Measurements from ENCODE around the gene ATRAID. TPM values are rescaled to one million over a fixed set of nuclear protein-coding genes. Genes with fewer than 3 reads are reported as not detected.

Gene ATRAID
- total and polyA plus RNA-seq, 2 of the 8 experiments (the other 6 are each of a cell fraction or from before 2014, with no cell fraction given) = 109 to 280 TPM

DNA sequence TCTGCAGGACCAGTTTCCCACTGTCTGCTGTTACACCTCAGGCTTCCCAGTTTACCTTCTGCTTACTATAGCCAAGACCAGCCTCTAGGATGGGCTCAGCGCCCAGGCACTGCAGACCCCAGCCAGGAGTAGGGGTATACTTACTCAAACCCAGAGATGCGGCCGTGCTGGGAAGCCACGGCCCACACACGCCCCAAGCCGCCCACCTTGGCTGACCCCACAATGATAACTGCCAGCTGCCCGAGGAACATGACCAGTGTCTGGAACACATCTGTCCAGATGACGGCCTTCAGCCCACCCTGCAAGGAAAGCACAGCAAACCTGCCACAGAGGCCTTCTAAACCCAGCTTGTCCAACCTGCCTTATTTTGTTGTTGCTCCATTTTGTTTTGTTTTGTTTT lies 6.6 kb upstream of the ATRAID start:
- Histone ChIP-seq H3K18ac (ENCODE audit: extremely low read depth, low read length) (no peak overlapping the region), H3K9ac (replicated peaks in 1 of 4; ENCODE audit: extremely low read depth in 1 of 4, low read depth in 3 of 4, low read length in 3 of 4) (no peak overlapping the region), H3K36me3 (ENCODE audit: control insufficient read depth in 2 of 4, insufficient read depth in 4 of 4, low read length in 3 of 4) (peaks cover 57 to 91% (median 79%) of the 10 kb centered on the region in 4 experiments), H2BK20ac (ENCODE audit: low read length) (no peak overlapping the region), H4K5ac (ENCODE audit: insufficient read length, low read depth, low read length) (no peak overlapping the region), H3K79me1 (ENCODE audit: low read depth, low read length) (no peaks in the 10 kb centered on the region), H2AFZ (ENCODE audit: low read length) (no peak overlapping the region), H2BK120ac (replicated peaks; ENCODE audit: low read depth, low read length) (no peak overlapping the region), H3K23ac (ENCODE audit: insufficient read length) (no peak overlapping the region), H2BK12ac (ENCODE audit: low read depth, low read length) (no peak overlapping the region), H3K23me2 (ENCODE audit: low read depth, low read length) (no peaks in the 10 kb centered on the region), H3K14ac (ENCODE audit: insufficient read length) (no peak overlapping the region), H3K79me2 (ENCODE audit: control insufficient read depth in 1 of 2, insufficient read depth in 2 of 2, low read length in 2 of 2) (peaks cover 0 to 11% of the 10 kb centered on the region in 2 experiments; a peak in 2 of 4 replicates), H3K27ac (ENCODE audit: low read depth, low read length) (no peak overlapping the region), H2BK15ac (ENCODE audit: low read length) (no peak overlapping the region), H4K8ac (ENCODE audit: extremely low read depth, insufficient read depth, low read length) (no peak overlapping the region), H2BK5ac (ENCODE audit: low read depth, low read length) (no peak overlapping the region), H3K4ac (replicated peaks; ENCODE audit: insufficient read length, low read depth, low read length) (no peak overlapping the region), H4K91ac (replicated peaks; ENCODE audit: insufficient read length, low read length) (no peak overlapping the region), H3K27me3 (replicated peaks in 1 of 4; ENCODE audit: control insufficient read depth in 3 of 4, extremely low read depth in 1 of 4, insufficient read depth in 3 of 4, low read length in 3 of 4) (no peaks in the 10 kb centered on the region), H3K56ac (replicated peaks; ENCODE audit: insufficient read length, low read depth, low read length) (no peak overlapping the region), H3K9me3 (ENCODE audit: insufficient read depth in 2 of 2, low read depth in 1 of 2, low read length in 1 of 2) (no peaks in the 10 kb centered on the region), H3K4me2 (ENCODE audit: insufficient read depth in 1 of 2, low read depth in 2 of 2, low read length in 2 of 2) (no peak overlapping the region), H2AK5ac (ENCODE audit: low read depth, low read length) (no peak overlapping the region), H3K4me3 (ENCODE audit: extremely low read depth in 1 of 4, insufficient read depth in 2 of 4, low read depth in 3 of 4, low read length in 4 of 4) (no peak overlapping the region), H4K20me1 (replicated peaks in 1 of 2; ENCODE audit: control insufficient read depth in 1 of 2, insufficient read depth in 2 of 2, low read length in 2 of 2) (peaks cover 0 to 22% of the 10 kb centered on the region in 2 experiments), H3K4me1 (replicated peaks in 1 of 4; ENCODE audit: control insufficient read depth in 3 of 4, insufficient read depth in 4 of 4, low read length in 3 of 4) (no peaks in the 10 kb centered on the region; a peak in 1 of 7 replicates)
- POLR2A ChIA-PET (ENCODE audit: partially characterized antibody) = interaction anchor here (0.9 to 2.1 kb wide), 4 partner anchors 8 to 90 kb away, joined by 3 to 6 read pairs (median 4); partner anchors contain the start of gene CAD
- FAIRE-seq (no peak), DNase-seq (ENCODE audit: low read depth in 1 of 2, low spot score in 2 of 2) (no peak)
- CTCF ChIA-PET (ENCODE audit: partially characterized antibody) = no interaction called here
- 84% methylated on average over 8 of the region's 8 CpGs; no CpG with 5 or more reads in 1 of the 2 experiments for WGBS, 2 experiments (ENCODE audit: extremely low coverage in 1 of 2, insufficient coverage in 1 of 2, insufficient read length in 1 of 2, insufficient replicate concordance in 2 of 2, low coverage in 1 of 2, low lambda C conversion rate in 2 of 2, missing lambda C conversion rate in 1 of 2)
- TF ChIP-seq, protein P1, sequence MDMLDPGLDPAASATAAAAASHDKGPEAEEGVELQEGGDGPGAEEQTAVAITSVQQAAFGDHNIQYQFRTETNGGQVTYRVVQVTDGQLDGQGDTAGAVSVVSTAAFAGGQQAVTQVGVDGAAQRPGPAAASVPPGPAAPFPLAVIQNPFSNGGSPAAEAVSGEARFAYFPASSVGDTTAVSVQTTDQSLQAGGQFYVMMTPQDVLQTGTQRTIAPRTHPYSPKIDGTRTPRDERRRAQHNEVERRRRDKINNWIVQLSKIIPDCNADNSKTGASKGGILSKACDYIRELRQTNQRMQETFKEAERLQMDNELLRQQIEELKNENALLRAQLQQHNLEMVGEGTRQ (IDR thresholded peaks at IDR 0.05; ENCODE audit: low read length) = no peak
- TF ChIP-seq TCF12 (IDR thresholded peaks at IDR 0.05; ENCODE audit: low read depth, low read length) = no peak
- TF ChIP-seq, protein P2, sequence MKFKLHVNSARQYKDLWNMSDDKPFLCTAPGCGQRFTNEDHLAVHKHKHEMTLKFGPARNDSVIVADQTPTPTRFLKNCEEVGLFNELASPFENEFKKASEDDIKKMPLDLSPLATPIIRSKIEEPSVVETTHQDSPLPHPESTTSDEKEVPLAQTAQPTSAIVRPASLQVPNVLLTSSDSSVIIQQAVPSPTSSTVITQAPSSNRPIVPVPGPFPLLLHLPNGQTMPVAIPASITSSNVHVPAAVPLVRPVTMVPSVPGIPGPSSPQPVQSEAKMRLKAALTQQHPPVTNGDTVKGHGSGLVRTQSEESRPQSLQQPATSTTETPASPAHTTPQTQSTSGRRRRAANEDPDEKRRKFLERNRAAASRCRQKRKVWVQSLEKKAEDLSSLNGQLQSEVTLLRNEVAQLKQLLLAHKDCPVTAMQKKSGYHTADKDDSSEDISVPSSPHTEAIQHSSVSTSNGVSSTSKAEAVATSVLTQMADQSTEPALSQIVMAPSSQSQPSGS (IDR thresholded peaks at IDR 0.05; ENCODE audit: low read length) = no peak
- no peak for TF ChIP-seq BRCA1 (IDR thresholded peaks at IDR 0.05; ENCODE audit: low read depth, low read length)
- no peak for TF ChIP-seq CHD2 (IDR thresholded peaks at IDR 0.05; ENCODE audit: low read length)
- no peak for TF ChIP-seq RFX5 (IDR thresholded peaks at IDR 0.05; ENCODE audit: borderline replicate concordance, low read depth, low read length)
- no peak for TF ChIP-seq JUND (IDR thresholded peaks at IDR 0.05; ENCODE audit: low read length)
- TF ChIP-seq TBP (IDR thresholded peaks at IDR 0.05; ENCODE audit: low read depth, low read length) = no peak
- TF ChIP-seq RNF2 (IDR thresholded peaks at IDR 0.05; ENCODE audit: borderline replicate concordance, low read depth, low read length, missing control alignments, poor library complexity, severe bottlenecking) = no peak
- no peak for TF ChIP-seq BCL11A (IDR thresholded peaks at IDR 0.05; ENCODE audit: low read depth in 2 of 2, low read length in 2 of 2)
- no peak for TF ChIP-seq POU5F1 (IDR thresholded peaks at IDR 0.05; ENCODE audit: low read depth, low read length)
- no peak for TF ChIP-seq TAF7 (optimal IDR thresholded peaks at IDR 0.05; ENCODE audit: borderline replicate concordance, low read depth, low read length)

Measured in H1 (cell line).